NCI-H82 treated with DMSO at 0.1 percent for 48 hours (cell line): ENCODE data around the gene CASKIN1.
"Not testable (repeated sequence)": the region's sequence is repeated elsewhere in the genome, so short reads cannot be mapped to it uniquely, and the experiment has no call there.

Experiments
- DNase-seq: peaks from one replicate; lab custom pipeline; 2025; ENCODE audit not compliant: unreplicated experiment; lab: John Stamatoyannopoulos, UW

CASKIN1 gene

GRCh38 chr16:2211923-2212347 lies 15.5 kb upstream of the CASKIN1 start:
- DNase-seq: no peak

- DNase-seq: no peak
These were observed 14.3 kb upstream of the CASKIN1 start, which contains the start of gene BRICD5 for GRCh38 chr16:2210386-2211365. BRICD5 (minus strand) TSS chr16:2210863; CDS start chr16:2210833, 30 bp downstream.

DNA sequence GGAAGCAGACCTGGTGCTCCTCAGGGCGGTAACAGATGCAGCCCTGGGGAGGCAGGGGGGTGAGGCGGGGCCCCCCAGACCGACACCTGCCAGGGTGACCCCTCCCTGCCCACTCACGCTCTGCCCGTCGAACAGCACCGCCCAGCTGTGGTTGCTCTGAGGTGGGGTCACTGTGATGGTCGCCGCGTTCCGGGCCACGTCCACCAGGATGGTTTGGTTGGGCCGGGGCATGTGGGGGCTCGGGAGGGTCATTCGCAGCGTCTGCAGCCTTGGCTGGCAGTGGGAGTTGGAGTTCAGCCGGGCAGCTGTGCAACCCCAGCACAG lies 13.6 kb upstream of the CASKIN1 start:
- DNase-seq: no peak

DNA sequence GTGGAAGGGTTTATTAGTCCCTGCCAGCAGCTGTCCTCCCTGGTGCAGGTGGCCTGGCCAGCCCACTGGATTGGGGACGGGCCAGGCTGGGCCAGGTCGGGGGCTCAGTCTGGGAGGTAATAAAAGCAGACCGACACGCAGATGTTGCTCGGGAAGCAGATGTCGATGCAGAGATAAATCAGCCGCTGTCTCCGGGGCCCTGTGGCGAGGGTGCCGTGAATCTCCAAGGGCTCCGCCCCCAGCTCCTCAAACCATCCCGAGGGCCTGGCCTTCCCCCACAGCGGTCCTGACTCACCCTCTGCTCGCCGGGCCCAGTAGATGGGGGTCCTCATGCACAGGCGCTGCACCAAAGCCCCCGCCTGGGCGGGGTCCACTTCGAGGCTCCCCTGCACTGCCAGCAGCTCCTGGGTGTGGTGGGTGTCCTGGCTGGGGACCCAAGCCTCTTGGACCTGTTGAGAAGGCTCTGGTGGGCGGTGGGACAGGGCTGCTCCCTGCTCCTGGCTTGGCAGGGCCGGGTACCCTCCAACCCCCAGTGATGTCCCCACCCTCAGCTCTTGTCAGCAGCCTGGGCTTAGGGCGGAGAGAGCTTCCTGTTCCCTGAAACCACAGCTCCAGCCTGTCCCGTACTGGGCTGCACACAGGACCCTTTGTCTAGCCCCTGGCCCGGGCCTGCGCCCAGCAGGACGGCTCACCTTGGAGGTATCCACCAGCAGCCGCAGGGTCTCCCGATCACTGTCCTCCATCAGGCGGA lies 13.0 kb upstream of the CASKIN1 start:
- no peak for DNase-seq

DNA sequence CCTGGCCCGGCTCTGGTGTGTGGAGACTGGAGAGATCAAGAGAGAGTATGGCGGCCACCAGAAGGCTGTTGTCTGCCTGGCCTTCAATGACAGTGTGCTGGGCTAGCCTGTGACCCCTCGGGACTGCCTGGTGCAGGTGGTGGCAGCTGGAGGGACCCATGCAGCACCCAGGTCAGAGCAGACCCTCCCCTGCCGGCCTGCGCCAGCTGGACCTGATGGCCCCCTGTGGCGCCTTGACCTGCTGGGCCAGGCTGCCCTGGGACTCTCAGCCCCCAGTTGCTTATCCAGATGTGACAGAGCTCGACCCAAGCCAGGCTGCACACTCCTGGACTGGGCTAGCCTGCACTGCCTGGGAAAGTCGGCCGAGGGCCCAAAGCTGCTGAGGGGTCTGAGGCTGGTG lies 12.4 kb upstream of the CASKIN1 start:
- DNase-seq: no peak

GRCh38 chr16:2208308-2208707 lies 11.9 kb upstream of the CASKIN1 start:
- no peak for DNase-seq

- no peak for DNase-seq
These were observed 11.5 kb upstream of the CASKIN1 start for GRCh38 chr16:2207872-2208271.

DNA sequence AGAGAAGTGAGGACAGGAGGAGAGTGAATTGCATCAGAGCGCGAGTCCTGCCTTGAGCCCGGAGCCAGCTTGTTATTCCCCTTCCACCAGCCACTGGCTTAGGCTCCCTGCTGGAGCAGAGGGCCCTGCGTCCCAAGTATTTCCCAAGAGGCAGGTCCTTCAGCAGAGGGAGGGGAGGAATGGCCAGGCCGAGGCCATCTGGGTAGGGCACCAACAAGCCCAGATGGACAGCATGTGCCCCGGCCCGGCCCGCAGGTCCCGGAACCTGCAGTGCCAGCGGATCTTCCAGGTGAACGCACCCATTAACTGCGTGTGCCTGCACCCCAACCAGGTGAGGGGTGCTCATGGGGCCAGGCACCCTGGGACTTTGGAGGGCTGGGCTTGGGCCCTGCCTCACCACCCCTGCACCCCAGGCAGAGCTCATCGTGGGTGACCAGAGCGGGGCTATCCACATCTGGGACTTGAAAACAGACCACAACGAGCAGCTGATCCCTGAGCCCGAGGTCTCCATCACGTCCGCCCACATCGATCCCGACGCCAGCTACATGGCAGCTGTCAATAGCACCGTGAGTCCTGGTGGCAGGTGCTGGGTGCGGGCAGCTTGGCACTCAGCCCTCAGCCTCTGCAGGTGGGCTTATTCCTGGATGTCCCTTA lies 10.5 kb upstream of the CASKIN1 start:
- DNase-seq: no peak

DNA sequence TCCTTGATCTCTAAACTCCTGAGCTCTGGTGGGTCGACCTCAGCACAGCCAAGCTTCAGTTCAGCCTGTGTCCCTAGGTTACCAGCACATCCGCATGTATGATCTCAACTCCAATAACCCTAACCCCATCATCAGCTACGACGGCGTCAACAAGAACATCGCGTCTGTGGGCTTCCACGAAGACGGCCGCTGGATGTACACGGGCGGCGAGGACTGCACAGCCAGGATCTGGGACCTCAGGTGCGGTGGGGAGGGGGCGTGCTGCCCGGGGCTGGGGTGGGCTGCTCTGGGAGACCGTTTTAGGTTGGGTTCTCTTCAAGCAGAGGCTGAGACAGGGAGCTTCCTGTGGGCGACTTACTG lies 10.0 kb upstream of the CASKIN1 start:
- no peak for DNase-seq

GRCh38 chr16:2205967-2206313 lies 9.5 kb upstream of the CASKIN1 start:
- DNase-seq: no peak

DNA sequence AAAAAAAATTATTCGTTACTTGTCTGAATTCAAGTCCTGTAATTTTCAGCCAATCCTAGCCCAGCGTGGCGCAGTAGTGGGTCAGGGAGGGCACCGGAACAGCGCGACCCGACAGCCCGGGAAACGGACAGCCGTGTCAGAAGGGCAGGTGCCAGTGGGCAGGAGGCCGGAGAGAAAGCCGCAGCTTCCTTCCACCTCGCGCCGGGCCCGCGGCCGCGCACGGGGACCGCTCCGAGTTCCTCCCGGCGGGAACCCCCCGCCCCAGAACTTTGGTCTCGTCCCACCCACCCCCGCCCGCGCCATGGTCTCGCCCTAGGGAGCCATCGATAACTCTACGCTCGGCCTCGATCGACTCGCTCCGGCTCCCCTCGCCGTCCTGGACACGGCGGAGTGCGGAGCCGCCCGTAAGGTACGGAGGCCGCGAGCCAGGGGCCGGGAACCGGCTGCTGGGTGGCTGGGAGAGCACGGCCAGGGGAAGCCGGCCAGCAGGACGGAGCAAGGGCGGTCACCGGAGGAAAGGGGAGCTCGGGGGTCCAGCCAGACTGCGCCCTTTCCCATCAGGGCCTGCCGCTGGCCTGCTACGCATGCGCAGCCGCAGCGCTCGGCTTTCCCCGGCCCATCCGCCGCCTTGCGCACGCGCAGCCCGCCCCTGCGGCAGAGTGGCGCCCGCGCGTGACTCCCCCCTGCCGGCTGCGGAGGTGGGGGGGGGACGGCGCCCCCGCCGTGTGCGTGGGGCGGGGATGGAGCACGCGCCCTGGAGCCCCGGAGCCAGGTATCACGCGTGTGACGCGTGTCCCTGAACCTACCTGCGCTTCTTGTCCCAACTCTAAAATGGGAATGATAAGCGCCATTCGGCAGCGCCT lies 8.9 kb upstream of the CASKIN1 start, which contains the start of gene MLST8:
Gene MLST8, plus strand, starts transcription at position 351 of the 863 bp plus-strand sequence. CDS start 632 bp downstream, outside the sequence.
- peak; percentile 63 for DNase-seq

DNA sequence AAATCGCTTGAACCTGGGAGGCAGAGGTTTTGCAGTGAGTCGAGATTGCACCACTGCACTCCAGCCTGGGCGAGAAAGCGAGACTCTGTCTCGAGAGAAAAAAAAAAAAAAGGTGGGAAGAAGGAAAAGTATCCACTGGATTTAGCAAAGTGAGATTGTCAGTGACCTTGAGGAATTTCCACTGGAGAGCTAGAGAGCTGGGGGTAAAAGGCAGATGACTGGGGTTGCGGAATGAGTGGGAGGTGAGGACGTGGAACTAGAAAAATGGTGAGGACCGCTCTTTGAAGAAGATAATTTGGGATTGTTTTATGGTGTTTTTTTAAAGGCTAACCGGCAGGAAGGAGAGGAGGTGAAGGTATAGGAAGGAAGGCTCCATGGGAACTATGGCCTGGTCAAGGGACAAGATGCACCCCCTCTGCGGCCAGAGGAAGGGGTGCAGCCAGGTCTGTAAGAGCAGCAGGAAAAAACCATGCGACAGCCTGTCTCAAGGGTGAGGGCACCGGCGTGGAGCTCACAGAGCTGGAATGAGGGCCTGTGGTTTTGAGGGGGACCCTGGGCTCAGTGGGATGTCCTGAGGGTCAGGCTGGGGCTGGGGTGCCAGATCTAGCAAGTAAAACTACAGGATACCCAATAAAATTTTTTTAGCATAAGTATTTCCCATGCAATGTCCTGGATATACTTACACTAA lies 8.2 kb upstream of the CASKIN1 start:
- DNase-seq: no peak

DNA sequence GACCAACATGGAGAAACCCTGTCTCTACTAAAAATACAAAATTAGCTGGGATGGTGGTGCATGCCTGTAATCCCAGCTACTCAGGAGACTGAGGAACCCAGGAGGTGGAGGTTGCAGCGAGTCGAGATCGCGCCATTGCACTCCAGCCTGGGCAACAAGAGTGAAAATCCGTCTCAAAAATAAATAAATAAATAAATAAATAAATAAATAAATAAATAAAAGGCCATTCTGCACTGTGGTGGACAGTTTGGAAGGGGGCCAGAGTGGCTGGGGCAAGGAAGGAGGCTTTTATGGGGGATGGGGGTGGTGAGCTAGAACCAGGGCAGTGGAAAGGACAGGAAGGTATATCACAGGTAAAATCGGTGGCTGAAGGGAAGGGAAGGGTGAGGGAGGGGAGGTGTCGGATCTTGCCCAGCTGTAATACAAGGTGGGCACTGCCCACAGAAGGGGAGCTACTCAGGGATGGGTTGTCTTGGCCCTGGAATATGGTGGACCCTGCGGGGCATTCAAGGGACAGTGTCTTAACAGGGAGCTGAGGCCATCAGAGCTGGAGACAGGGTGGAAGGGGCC lies 6.8 kb upstream of the CASKIN1 start:
- DNase-seq: not testable (repeated sequence)

- DNase-seq: no peak
These were observed 3.9 kb upstream of the CASKIN1 start for GRCh38 chr16:2200313-2200712.

DNA sequence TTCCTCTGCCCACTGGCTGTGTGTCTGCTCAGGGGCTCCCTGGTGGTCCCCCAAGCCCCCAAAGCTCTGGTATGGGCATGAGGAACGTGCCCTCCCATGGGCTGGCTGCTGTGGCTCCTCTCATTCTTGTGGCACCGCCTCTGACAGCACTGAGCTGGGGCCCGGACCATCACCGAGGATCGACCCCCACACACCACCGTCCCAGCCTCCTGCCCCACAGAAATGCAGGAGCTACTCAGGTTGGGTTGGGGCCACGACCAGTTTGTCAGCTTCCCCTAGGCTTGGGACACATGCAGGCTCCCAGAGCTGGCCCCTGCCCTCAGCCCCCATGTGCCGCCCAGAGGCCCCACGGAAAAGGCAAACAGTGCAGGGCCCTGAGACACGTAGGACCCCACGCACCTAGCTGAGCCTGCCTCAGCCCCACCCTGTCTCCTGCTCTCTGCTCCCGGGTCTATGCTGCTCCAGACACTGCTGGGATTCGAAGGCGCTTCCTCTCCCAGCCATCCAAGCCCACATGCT lies 3.3 kb upstream of the CASKIN1 start:
- no peak for DNase-seq

- no peak for DNase-seq
These were observed 2.7 kb upstream of the CASKIN1 start for GRCh38 chr16:2199095-2199494.

GRCh38 chr16:2198283-2198682 lies 1.9 kb upstream of the CASKIN1 start:
- no peak for DNase-seq

GRCh38 chr16:2197765-2198164 lies 1.4 kb upstream of the CASKIN1 start:
- DNase-seq: no peak

GRCh38 chr16:2196981-2197511 lies 641 bp upstream of the CASKIN1 start:
- no peak for DNase-seq
